Activated CD4-positive, alpha-beta T cell treated with anti-CD3 and anti-CD28 coated beads, Interleukin-2, amount 50 U/mL, for 1 hour (primary cell): ENCODE results near the gene HINFP.
A peak's percentile ranks its signal among the peaks of the same experiment; 100 is the strongest.
"Not testable (repeated sequence)": the region's sequence is repeated elsewhere in the genome, so short reads cannot be mapped to it uniquely, and the experiment has no call there.

Experiments used
- DNase-seq: peaks from one replicate; pipeline ENCODE4 v3.0.0-alpha.2; 2020

The HINFP gene

GRCh38 chr11:119118227-119118626 is 3.2 kb upstream of the HINFP start:
- no peak for DNase-seq

GRCh38 chr11:119118946-119119345 is 2.4 kb upstream of the HINFP start:
- DNase-seq: no peak

- no peak for DNase-seq
Observed at GRCh38 chr11:119120639-119121007, 757 bp upstream of the HINFP start.

- DNase-seq: no peak
Observed at GRCh38 chr11:119121811-119122124, 388 bp downstream of the HINFP start.

- no peak for DNase-seq
Observed at GRCh38 chr11:119125821-119126220, 4.4 kb downstream of the HINFP start.

- no peak for DNase-seq
Observed at GRCh38 chr11:119126675-119127268, 5.4 kb downstream of the HINFP start.

- DNase-seq: no peak
Observed at GRCh38 chr11:119130662-119131061, 9.3 kb downstream of the HINFP start.

- DNase-seq: no peak
Observed at GRCh38 chr11:119134389-119134978, 13.1 kb downstream of the HINFP start.

GRCh38 chr11:119139276-119139675 is 17.9 kb downstream of the HINFP start:
- not testable (repeated sequence) for DNase-seq

- no peak for DNase-seq
Observed at GRCh38 chr11:119144825-119145486, 23.6 kb downstream of the HINFP start.

- no peak for DNase-seq
Observed at GRCh38 chr11:119145551-119145950, 24.2 kb downstream of the HINFP start.

- no peak for DNase-seq
Observed at GRCh38 chr11:119147604-119148333, 26.4 kb downstream of the HINFP start.

- DNase-seq: no peak
Observed at GRCh38 chr11:119148720-119149017, 27.3 kb downstream of the HINFP start.

- peak; percentile 16 for DNase-seq
Observed at GRCh38 chr11:119149018-119149785, 27.8 kb downstream of the HINFP start, which contains the start of gene ABCG4. TSS of gene ABCG4 (plus strand) at chr11:119149052. CDS start at chr11:119149966, 914 bp downstream.

- DNase-seq: no peak
Observed at GRCh38 chr11:119149786-119150275, 28.5 kb downstream of the HINFP start.

GRCh38 chr11:119152043-119152442 is 30.7 kb downstream of the HINFP start:
- DNase-seq: no peak

GRCh38 chr11:119152604-119153003 is 31.2 kb downstream of the HINFP start:
- DNase-seq: no peak

GRCh38 chr11:119153049-119153818 is 31.9 kb downstream of the HINFP start:
- DNase-seq: no peak

- DNase-seq: no peak
Observed at GRCh38 chr11:119154178-119154577, 32.8 kb downstream of the HINFP start.

- no peak for DNase-seq
Observed at GRCh38 chr11:119155733-119156492, 34.5 kb downstream of the HINFP start.

GRCh38 chr11:119156496-119156895 is 35.1 kb downstream of the HINFP start:
- DNase-seq: no peak

- no peak for DNase-seq
Observed at GRCh38 chr11:119157063-119157462, 35.7 kb downstream of the HINFP start.
